HL-60 (cell line): ENCODE results near the gene ABCD3.
"Not testable (repeated sequence)": the region's sequence is repeated elsewhere in the genome, so short reads cannot be mapped to it uniquely, and the experiment has no call there.

Experiments
- CTCF ChIP-seq: IDR thresholded peaks from one replicate; pipeline ENCODE4 v1.5.1; 2011; ENCODE audit warnings: low read length, control low read depth, inconsistent platforms; ENCODE audit not compliant: insufficient read depth
- GABPA ChIP-seq: IDR thresholded peaks from 2 replicates; pipeline ENCODE4 v1.6.1; 2012; ENCODE audit warnings: low read depth
- POLR2AphosphoS5 ChIP-seq: IDR thresholded peaks from 2 replicates; pipeline ENCODE4 v1.6.1; 2012; ENCODE audit warnings: low read depth

- not testable (repeated sequence) for TF ChIP-seq CTCF, POLR2AphosphoS5, GABPA
Observed at GRCh38 chr1:94430066-94430465, 11.9 kb downstream of the ABCD3 start.
